PC-3 (cell line): ENCODE data around the gene CFAP157. TPM values are rescaled to one million over a fixed set of nuclear protein-coding genes. Genes with fewer than 3 reads are reported as not detected.

Experiments
- ATAC-seq: fragments of 200-7000 bp; cut with Tn5 transposase; 2 replicates; pipeline ENCODE4 v1.9.1; 2020; ENCODE audit warnings: mild to moderate bottlenecking, moderate library complexity
- BruUV-seq: library from RNA; stranded (reverse); fragments of 400-500 nt; replicated peaks from 2 replicates; lab custom pipeline; 2021; lab: Mats Ljungman, UMichigan
- CTCF ChIA-PET: fragments of 300-600 bp; sonication (Branson Sonifier 250); formaldehyde crosslinking; loops from one replicate; lab custom pipeline; 2022; ENCODE audit warnings: antibody characterized with exemption; lab: Charles Lee
- POLR2A ChIA-PET: fragments of 300-600 bp; sonication (Branson Sonifier 250); formaldehyde crosslinking; loops from one replicate; lab custom pipeline; 2022; ENCODE audit warnings: antibody characterized with exemption; ENCODE audit not compliant: unreplicated experiment; lab: Charles Lee
- DNase-seq: peaks from one replicate; pipeline ENCODE4 v3.0.0-alpha.2; 2015
- H2AFZ ChIP-seq: fragments of 300-600 bp; sonication (generic); 2 replicates; pipeline ENCODE4 v1.6.0; 2016; ENCODE audit warnings: antibody characterized with exemption, low read length
- H3F3A ChIP-seq: fragments of 300-600 bp; sonication (generic); one replicate; pipeline ENCODE4 v1.6.0; 2017; ENCODE audit warnings: antibody characterized with exemption, low read length, control low read depth, mild to moderate bottlenecking; ENCODE audit not compliant: unreplicated experiment
- H3K27ac ChIP-seq: fragments of 300-600 bp; sonication (generic); 2 replicates; pipeline ENCODE4 v1.5.1; 2016; ENCODE audit warnings: mild to moderate bottlenecking, low read length
- H3K27me3 ChIP-seq: fragments of 300-600 bp; sonication (generic); 2 replicates; pipeline ENCODE4 v1.6.1; 2016; ENCODE audit warnings: low read length, mixed read lengths
- H3K36me3 ChIP-seq: fragments of 300-600 bp; sonication (generic); 2 replicates; pipeline ENCODE4 v1.6.1; 2016; ENCODE audit warnings: low read depth, mixed run types, low read length, mixed read lengths
- H3K4me1 ChIP-seq: fragments of 300-600 bp; sonication (generic); 2 replicates; pipeline ENCODE4 v1.5.1; 2016; ENCODE audit warnings: low read length; ENCODE audit not compliant: insufficient read depth
- H3K4me2 ChIP-seq: fragments of 300-600 bp; sonication (generic); 2 replicates; pipeline ENCODE4 v1.6.0; 2016; ENCODE audit warnings: low read length
- H3K4me3 ChIP-seq: fragments of 300-600 bp; sonication (generic); 2 replicates; pipeline ENCODE4 v1.5.1; 2016; ENCODE audit warnings: mild to moderate bottlenecking, low read length, mixed read lengths
- H3K79me2 ChIP-seq: fragments of 300-600 bp; sonication (generic); 2 replicates; pipeline ENCODE4 v1.6.1; 2017; ENCODE audit warnings: low read length, mixed read lengths
- H3K9ac ChIP-seq: fragments of 300-600 bp; sonication (generic); 2 replicates; pipeline ENCODE4 v1.6.0; 2016; ENCODE audit warnings: mild to moderate bottlenecking, low read length
- H3K9me2 ChIP-seq: fragments of 300-600 bp; sonication (generic); replicated peaks from 2 replicates; pipeline ENCODE4 v1.6.1; 2016; ENCODE audit warnings: mixed run types, low read length, mixed read lengths
- H3K9me3 ChIP-seq: fragments of 300-600 bp; sonication (generic); 2 replicates; pipeline ENCODE4 v1.6.1; 2016; ENCODE audit warnings: low read length, mixed read lengths
- H4K20me1 ChIP-seq: fragments of 300-600 bp; sonication (generic); 2 replicates; pipeline ENCODE4 v1.6.1; 2016; ENCODE audit warnings: low read length, mixed read lengths
- CTCF ChIP-seq: fragments of 300-600 bp; sonication (generic); conservative IDR thresholded peaks from 2 replicates; pipeline ENCODE4 v1.5.1; 2017; ENCODE audit warnings: antibody characterized with exemption, low read depth, mild to moderate bottlenecking, low read length
- EZH2 ChIP-seq: fragments of 300-600 bp; sonication (generic); IDR thresholded peaks from one replicate; pipeline ENCODE4 v1.6.1; 2017; ENCODE audit warnings: antibody characterized with exemption, mild to moderate bottlenecking, low read length; ENCODE audit not compliant: unreplicated experiment
- EZH2phosphoT487 ChIP-seq: fragments of 300-600 bp; sonication (generic); IDR thresholded peaks from 2 replicates; pipeline ENCODE4 v1.6.1; 2018; ENCODE audit warnings: mild to moderate bottlenecking, antibody characterized with exemption, low read length, borderline replicate concordance
- intact Hi-C: fragments of 100-400 bp; cut with micrococcal nuclease; formaldehyde crosslinking; loops from 2 replicates; pipeline ENCODE4 v1.9.0; 2023
- total RNA-seq: library from RNA; depleted of rRNA; stranded (reverse); fragments of >200 nt; gene quantifications from 2 replicates; pipeline ENCODE4 v1.2.3, GENCODE V29; 2014

Gene CFAP157
- total RNA-seq, 1 experiment from 2014 or later: not detected

GRCh38 chr9:127708952-127709587, 2.3 kb downstream of the CFAP157 start:
- CTCF ChIA-PET: no interaction called here
- intact Hi-C loops: no loop called here

GRCh38 chr9:127710204-127710783, 3.5 kb downstream of the CFAP157 start:
- no peak overlapping the region for H3K27ac ChIP-seq
- H3K4me1 ChIP-seq: peaks cover 5% of the 10 kb centered on the region; the same call in 1 of the 2 replicates
- no peak overlapping the region for H3K9ac ChIP-seq
- H3K27me3 ChIP-seq: no peaks in the 10 kb centered on the region
- H3K4me3 ChIP-seq: no peak overlapping the region
- H3K9me2 ChIP-seq: no peaks in the 10 kb centered on the region
- no peak for ATAC-seq
- no peak for TF ChIP-seq CTCF
- ChIA-PET CTCF (no interaction called here), POLR2A (no interaction called here)
- no peaks in the 10 kb centered on the region for H4K20me1 ChIP-seq
- peaks cover 15% of the 10 kb centered on the region for H3K79me2 ChIP-seq
- BruUV-seq: no TSS peak
- H2AFZ ChIP-seq: no peak overlapping the region
- no peaks in the 10 kb centered on the region for H3F3A ChIP-seq
- no peak for DNase-seq
- intact Hi-C loops: no loop called here
- no peak overlapping the region for H3K4me2 ChIP-seq
- no peaks in the 10 kb centered on the region for H3K9me3 ChIP-seq
- no peaks in the 10 kb centered on the region for H3K36me3 ChIP-seq

More at GRCh38 chr9:127708952-127709587, 2.3 kb downstream of the CFAP157 start:
- Histone ChIP-seq H3K9ac (no peak overlapping the region), H3K9me3 (no peaks in the 10 kb centered on the region), H3K9me2 (no peaks in the 10 kb centered on the region), H3K79me2 (peaks cover 5% of the 10 kb centered on the region), H4K20me1 (no peaks in the 10 kb centered on the region), H3K4me1 (peaks cover 1% of the 10 kb centered on the region; the same call in 1 of the 2 replicates), H3F3A (no peaks in the 10 kb centered on the region), H3K27me3 (no peaks in the 10 kb centered on the region), H3K27ac (no peak overlapping the region), H3K36me3 (no peaks in the 10 kb centered on the region), H3K4me2 (no peak overlapping the region), H2AFZ (no peak overlapping the region), H3K4me3 (no peak overlapping the region)
- BruUV-seq: no TSS peak
- no peak for DNase-seq
- no peak for ATAC-seq
- POLR2A ChIA-PET: no interaction called here
- no peak for TF ChIP-seq CTCF
- no peak for TF ChIP-seq EZH2phosphoT487
- TF ChIP-seq EZH2: no peak

- TF ChIP-seq EZH2 (no peak), CTCF (no peak), EZH2phosphoT487 (no peak)
- H3K27me3 ChIP-seq: no peaks in the 10 kb centered on the region
- H4K20me1 ChIP-seq: no peaks in the 10 kb centered on the region
- CTCF ChIA-PET: no interaction called here
- H3K79me2 ChIP-seq: peaks cover 16% of the 10 kb centered on the region
- ATAC-seq (no peak), DNase-seq (no peak)
- H3K4me1 ChIP-seq: peaks cover 5% of the 10 kb centered on the region; the same call in 1 of the 2 replicates
- no peak overlapping the region for H3K4me3 ChIP-seq
- no peaks in the 10 kb centered on the region for H3K9me3 ChIP-seq
- H3F3A ChIP-seq: no peaks in the 10 kb centered on the region
- no peak overlapping the region for H2AFZ ChIP-seq
- H3K36me3 ChIP-seq: no peaks in the 10 kb centered on the region
- H3K9me2 ChIP-seq: no peaks in the 10 kb centered on the region
- no TSS peak for BruUV-seq
- H3K27ac ChIP-seq: no peak overlapping the region
- H3K4me2 ChIP-seq: no peak overlapping the region
- no peak overlapping the region for H3K9ac ChIP-seq
- intact Hi-C loops: no loop called here
- POLR2A ChIA-PET: no interaction called here
Observed at GRCh38 chr9:127711226-127711701, 4.5 kb downstream of the CFAP157 start.
